Neural crest cell (in vitro differentiated cells): Measurements from ENCODE around the gene OLIG1. TPM values are rescaled to one million over a fixed set of nuclear protein-coding genes. Genes with fewer than 3 reads are reported as not detected.

Source experiments
- DNase-seq: peaks from one replicate; pipeline ENCODE4 v3.0.0; 2021; ENCODE audit warnings: low read depth, mixed read lengths, low spot score
- H3K27ac Mint-ChIP-seq: one replicate; pipeline ENCODE4 v1.8.0; 2021; ENCODE audit warnings: mild to moderate bottlenecking, mixed read lengths; ENCODE audit not compliant: unreplicated experiment
- H3K27me3 Mint-ChIP-seq: 2 replicates; pipeline ENCODE4 v1.8.0; 2021; ENCODE audit warnings: low read depth, mild to moderate bottlenecking, mixed read lengths
- H3K36me3 Mint-ChIP-seq: 2 replicates; pipeline ENCODE4 v1.8.0; 2021; ENCODE audit warnings: low read depth, mild to moderate bottlenecking, mixed read lengths
- H3K4me1 Mint-ChIP-seq: 2 replicates; pipeline ENCODE4 v1.8.0; 2021; ENCODE audit warnings: mixed read lengths
- H3K4me3 Mint-ChIP-seq: one replicate; pipeline ENCODE4 v1.8.0; 2021; ENCODE audit warnings: mild to moderate bottlenecking, mixed read lengths
- H3K9me3 Mint-ChIP-seq: 2 replicates; pipeline ENCODE4 v1.8.0; 2021; ENCODE audit warnings: mixed read lengths
- total RNA-seq: library from RNA; stranded (reverse); gene quantifications from 2 replicates; pipeline ENCODE4 v1.2.1, GENCODE V29; 2021
- TF ChIP-seq, protein P1 (sequence below): fragments of 200-600 bp; sonication (generic); conservative IDR thresholded peaks from 2 replicates; pipeline ENCODE4 v1.5.0; 2021; ENCODE audit warnings: antibody characterized with exemption, mild to moderate bottlenecking

OLIG1 gene
- total RNA-seq, 1 donor from 2014 or later, result 8.4 TPM

DNA sequence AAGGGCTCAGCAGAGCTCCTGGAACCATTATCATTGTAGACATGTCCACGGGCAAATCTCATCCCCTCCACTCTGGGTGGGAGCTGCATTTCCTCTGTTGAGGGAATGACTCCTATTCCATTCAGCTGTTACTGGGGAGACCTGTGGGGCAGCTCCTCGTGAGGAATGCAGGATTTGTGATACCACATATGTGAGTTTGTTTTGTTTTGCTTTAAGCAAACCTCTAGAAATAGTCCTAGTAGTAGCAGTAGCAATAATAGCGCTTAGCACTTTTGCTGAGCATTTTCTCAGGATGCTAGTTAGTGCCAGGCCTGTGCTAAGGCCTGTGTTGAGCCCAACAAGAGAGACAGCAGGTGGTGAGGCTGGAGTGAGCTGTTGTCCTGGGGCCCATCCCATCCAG is 10.8 kb downstream of the OLIG1 start:
- H3K4me3 Mint-ChIP-seq, result no peak overlapping the region
- peaks cover 18% of the 10 kb centered on the region for H3K4me1 Mint-ChIP-seq
- H3K36me3 Mint-ChIP-seq, result no peaks in the 10 kb centered on the region
- TF ChIP-seq, protein P1, sequence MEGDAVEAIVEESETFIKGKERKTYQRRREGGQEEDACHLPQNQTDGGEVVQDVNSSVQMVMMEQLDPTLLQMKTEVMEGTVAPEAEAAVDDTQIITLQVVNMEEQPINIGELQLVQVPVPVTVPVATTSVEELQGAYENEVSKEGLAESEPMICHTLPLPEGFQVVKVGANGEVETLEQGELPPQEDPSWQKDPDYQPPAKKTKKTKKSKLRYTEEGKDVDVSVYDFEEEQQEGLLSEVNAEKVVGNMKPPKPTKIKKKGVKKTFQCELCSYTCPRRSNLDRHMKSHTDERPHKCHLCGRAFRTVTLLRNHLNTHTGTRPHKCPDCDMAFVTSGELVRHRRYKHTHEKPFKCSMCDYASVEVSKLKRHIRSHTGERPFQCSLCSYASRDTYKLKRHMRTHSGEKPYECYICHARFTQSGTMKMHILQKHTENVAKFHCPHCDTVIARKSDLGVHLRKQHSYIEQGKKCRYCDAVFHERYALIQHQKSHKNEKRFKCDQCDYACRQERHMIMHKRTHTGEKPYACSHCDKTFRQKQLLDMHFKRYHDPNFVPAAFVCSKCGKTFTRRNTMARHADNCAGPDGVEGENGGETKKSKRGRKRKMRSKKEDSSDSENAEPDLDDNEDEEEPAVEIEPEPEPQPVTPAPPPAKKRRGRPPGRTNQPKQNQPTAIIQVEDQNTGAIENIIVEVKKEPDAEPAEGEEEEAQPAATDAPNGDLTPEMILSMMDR, result no peak
- H3K9me3 Mint-ChIP-seq, result no peaks in the 10 kb centered on the region
- H3K27me3 Mint-ChIP-seq, result peaks cover 68% of the 10 kb centered on the region
- DNase-seq, result no peak
- no peak overlapping the region for H3K27ac Mint-ChIP-seq

DNA sequence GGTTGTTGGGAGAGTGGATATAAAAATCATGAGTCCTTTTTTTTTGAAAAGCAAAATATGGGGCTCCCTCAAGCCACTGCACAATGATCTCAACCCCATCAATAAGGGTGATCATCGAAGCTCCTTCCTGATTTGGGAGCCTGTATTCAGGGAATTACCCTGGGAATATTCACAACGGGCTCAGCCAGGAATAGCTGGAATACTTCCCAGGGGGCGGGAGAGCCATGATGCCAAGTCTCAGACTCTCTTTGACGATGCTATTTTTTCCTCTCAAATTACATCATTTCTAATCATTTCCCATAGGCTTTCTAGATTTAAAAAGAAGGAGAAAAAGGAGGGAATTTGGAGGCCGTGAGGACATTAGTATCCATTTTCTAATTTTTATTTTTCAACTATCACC is 18.4 kb downstream of the OLIG1 start:
- no peaks in the 10 kb centered on the region for H3K4me1 Mint-ChIP-seq
- H3K4me3 Mint-ChIP-seq, result no peak overlapping the region
- DNase-seq, result no peak
- TF ChIP-seq, protein P1, result no peak
- H3K36me3 Mint-ChIP-seq, result no peaks in the 10 kb centered on the region
- no peaks in the 10 kb centered on the region for H3K9me3 Mint-ChIP-seq
- no peak overlapping the region for H3K27ac Mint-ChIP-seq
- peaks cover 68% of the 10 kb centered on the region for H3K27me3 Mint-ChIP-seq

DNA sequence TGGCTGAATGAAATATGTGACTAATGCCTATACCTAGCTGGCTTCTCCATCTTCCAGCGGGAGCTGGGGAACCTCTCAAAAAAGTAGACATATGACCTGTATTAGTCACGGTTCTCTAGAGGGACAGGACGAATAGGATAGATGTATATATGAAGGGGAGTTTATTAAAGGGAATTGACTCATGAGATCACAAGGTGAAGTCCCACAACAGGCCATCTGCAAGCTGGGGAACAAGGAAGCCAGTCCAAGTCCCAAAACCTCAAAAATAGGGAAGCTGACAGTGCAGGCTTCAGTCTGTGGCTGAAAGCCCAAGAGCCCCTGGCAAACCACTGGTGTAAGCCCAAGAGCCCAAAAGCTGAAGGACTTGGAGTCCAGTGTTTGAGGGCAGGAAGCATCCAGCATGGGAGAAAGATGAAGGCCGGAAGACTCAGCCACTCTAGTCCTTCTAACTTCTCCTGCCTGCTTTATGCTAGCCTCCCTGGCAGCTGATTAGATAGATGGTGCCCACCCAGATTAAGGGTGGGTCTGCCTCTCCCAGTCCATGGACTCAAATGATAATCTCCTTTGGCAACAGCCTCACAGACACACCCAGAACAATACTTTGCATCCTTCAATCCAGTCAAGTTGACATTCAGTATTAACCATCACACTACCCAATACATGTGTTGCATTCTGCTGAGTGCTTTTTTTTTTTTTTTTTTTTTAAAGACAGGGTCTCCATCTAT is 19.6 kb downstream of the OLIG1 start:
- Mint-ChIP-seq H3K4me1 (no peaks in the 10 kb centered on the region), H3K9me3 (no peaks in the 10 kb centered on the region), H3K4me3 (no peak overlapping the region), H3K27me3 (peaks cover 64% of the 10 kb centered on the region), H3K27ac (no peak overlapping the region), H3K36me3 (no peaks in the 10 kb centered on the region)
- TF ChIP-seq, protein P1, result no peak
- DNase-seq, result no peak

DNA sequence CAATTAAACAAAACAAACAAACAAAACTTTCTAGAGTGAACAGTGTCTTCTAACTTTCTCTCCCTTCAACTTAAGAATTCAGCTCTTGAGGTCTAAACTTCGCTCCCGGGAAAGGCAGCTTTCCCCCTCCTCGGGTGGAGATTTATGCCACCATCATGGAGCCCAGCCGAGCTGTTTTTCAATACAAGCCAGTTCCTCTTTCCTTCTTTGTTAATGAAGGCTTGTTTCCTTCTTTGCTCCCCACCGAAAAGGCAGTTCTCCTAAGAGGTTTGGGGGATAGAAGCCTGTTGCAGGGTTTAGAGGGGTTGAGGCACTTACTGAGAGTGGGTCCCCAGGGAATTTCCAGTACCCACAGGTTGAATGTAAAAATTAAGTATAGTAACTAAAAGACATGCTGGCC is 26.5 kb downstream of the OLIG1 start:
- no peak for DNase-seq
- Mint-ChIP-seq H3K36me3 (no peaks in the 10 kb centered on the region), H3K9me3 (no peaks in the 10 kb centered on the region), H3K27ac (no peak overlapping the region), H3K4me3 (no peak overlapping the region), H3K4me1 (peaks cover 37% of the 10 kb centered on the region), H3K27me3 (peaks cover 66% of the 10 kb centered on the region)
- TF ChIP-seq, protein P1, result no peak

DNA sequence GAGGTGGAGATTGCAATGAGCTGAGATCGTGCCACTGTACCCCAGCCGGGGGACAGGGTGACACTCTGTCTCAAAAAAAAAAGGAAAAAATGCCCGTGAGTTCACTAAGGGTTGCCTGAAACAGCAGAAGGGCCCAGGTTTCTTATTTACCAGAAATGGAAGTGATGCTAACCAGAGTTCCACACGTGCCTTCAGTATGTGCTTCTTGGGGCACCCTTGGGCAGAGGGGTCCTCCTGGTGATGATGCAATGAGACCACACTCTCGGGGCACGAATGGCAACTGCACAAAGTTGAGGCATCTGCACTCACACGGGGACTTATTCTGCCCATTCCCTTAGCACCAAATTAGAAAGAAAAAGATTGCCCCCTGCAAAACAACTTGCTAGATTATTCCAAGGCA is 29.2 kb downstream of the OLIG1 start:
- Mint-ChIP-seq H3K4me3 (no peak overlapping the region), H3K36me3 (no peaks in the 10 kb centered on the region), H3K4me1 (peaks cover 46% of the 10 kb centered on the region), H3K27ac (no peak overlapping the region), H3K27me3 (peaks cover 74% of the 10 kb centered on the region), H3K9me3 (no peaks in the 10 kb centered on the region)
- no peak for DNase-seq
- TF ChIP-seq, protein P1, result no peak
